GM12874 (cell line): ENCODE measurements around the gene MRPS6.

ENCODE experiments used
- TF ChIP-seq, protein P1 (sequence below): IDR thresholded peaks from 2 replicates; pipeline ENCODE4 v1.5.1; 2011; ENCODE audit warnings: low read depth, mild to moderate bottlenecking, control low read depth, low read length, moderate library complexity; ENCODE audit not compliant: insufficient read depth

MRPS6 gene

GRCh38 chr21:34133392-34133791, 60.0 kb downstream of the MRPS6 start:
- TF ChIP-seq, protein P1, sequence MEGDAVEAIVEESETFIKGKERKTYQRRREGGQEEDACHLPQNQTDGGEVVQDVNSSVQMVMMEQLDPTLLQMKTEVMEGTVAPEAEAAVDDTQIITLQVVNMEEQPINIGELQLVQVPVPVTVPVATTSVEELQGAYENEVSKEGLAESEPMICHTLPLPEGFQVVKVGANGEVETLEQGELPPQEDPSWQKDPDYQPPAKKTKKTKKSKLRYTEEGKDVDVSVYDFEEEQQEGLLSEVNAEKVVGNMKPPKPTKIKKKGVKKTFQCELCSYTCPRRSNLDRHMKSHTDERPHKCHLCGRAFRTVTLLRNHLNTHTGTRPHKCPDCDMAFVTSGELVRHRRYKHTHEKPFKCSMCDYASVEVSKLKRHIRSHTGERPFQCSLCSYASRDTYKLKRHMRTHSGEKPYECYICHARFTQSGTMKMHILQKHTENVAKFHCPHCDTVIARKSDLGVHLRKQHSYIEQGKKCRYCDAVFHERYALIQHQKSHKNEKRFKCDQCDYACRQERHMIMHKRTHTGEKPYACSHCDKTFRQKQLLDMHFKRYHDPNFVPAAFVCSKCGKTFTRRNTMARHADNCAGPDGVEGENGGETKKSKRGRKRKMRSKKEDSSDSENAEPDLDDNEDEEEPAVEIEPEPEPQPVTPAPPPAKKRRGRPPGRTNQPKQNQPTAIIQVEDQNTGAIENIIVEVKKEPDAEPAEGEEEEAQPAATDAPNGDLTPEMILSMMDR, result no peak

DNA sequence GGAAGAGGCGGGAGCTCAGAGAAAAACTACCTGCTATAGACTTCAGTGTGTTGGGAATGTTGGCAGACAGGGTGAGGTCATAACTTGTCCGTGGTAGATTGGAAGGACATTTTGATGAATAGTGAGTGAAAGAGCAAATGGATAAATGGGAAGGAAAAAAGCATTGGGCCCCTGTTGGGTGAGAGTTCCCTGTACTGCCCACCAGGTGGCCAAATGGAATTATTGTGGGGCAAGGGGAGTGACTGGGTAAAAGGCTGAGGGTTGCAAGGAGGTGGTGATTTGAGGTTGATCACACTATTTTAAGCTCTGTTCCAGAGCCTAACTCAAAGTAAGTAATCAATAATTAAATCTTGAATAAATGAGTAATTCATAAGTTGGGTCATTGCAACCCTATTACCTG, 60.4 kb downstream of the MRPS6 start:
- TF ChIP-seq, protein P1, result peak; percentile 38; the same call in 1 of the 2 replicates

DNA sequence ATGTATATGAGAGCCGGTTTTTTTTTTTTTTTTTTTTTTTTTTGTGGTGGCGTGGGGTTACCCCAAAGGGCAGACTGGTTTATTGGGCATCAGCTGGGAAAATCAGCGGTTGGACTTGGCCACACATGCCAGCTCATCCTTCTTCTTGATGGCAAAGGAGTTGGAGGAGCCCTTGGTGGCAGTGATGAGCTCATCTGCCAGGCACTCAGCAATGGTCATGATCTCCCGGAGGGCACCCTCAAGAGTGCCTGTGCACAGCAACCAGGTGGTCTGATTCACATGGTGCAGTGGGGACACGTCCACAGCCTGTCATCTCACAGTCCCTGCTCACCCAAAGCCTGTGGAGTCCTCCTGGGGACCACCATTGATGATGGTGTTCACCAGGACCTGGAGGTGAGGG, 62.0 kb downstream of the MRPS6 start:
- TF ChIP-seq, protein P1, result no peak

- TF ChIP-seq, protein P1, result no peak
Observed at GRCh38 chr21:34141373-34141772, 68.0 kb downstream of the MRPS6 start.

DNA sequence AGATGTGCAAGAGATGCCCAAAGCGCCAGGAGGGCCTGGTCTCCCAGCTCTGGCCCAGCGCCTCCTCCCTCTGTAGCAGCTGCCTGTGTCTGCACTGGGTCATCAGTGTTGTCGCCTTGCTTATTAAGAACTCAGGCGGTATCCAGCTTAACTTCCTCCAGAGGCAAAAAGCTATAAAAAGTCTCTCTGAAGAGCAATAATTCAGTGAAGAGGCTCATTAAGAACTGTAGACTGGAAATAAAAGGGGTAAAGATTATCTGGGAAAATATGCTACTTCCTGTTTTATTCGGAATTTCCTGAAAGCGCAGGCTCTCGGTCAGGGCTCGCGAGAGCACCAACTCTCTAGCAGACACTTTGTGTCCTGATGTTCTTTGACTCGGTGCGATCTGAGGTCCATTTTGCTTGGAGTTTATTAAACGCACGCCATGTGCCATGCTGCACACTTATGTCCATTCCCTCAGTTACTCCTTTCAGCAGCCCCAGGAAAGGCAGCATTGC, 70.4 kb downstream of the MRPS6 start:
- TF ChIP-seq, protein P1, result no peak

GRCh38 chr21:34144224-34144623, 70.8 kb downstream of the MRPS6 start:
- TF ChIP-seq, protein P1, result no peak

DNA sequence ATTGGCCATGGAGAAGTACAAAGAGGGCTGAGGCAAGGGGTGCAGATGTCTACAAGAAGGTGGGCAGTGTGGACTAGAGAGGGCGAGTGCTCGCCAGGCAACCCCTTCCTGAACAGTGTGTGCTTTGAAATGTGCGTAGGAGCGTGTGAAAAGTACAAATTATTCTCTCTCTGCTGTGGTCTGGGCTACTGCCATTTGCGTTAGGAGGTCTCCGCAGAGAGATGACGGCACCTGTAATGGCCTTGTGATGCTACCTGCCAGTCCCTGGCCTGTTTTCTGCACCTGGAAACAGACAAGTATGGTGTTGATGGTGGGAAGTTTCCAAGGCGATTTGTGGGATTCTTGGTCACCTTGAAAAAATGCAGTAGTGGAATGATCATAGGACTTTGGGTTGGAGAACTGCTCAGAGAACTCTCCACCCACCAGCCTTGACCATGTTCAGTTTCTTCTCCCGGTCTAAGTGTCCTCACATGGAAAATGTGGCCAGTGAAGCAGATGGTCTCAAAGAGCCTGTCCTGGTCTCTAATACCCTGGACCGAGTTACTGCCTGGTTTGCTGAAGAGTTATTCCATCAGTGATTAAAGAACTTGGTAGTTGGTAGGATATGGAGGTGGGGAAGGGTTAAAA, 74.5 kb downstream of the MRPS6 start:
- TF ChIP-seq, protein P1, result no peak
